GM23338 (cell line): ENCODE data around the gene MRPS16. TPM values are rescaled to one million over a fixed set of nuclear protein-coding genes. Genes with fewer than 3 reads are reported as not detected.

Experiments
- ATAC-seq: fragments of 200-7000 bp; cut with Tn5 transposase; 3 replicates; pipeline ENCODE4 v1.9.1; 2020
- DNase-seq: peaks from one replicate; pipeline ENCODE4 v3.0.0-alpha.2; 2015; ENCODE audit warnings: low spot score
- H2AFZ ChIP-seq: fragments of 200-600 bp; sonication (generic); 2 replicates; pipeline ENCODE4 v1.8.0; 2016; ENCODE audit warnings: antibody characterized with exemption, mild to moderate bottlenecking, moderate library complexity
- H3F3A ChIP-seq: fragments of 200-600 bp; sonication (generic); replicated peaks from 2 replicates; pipeline ENCODE4 v1.8.0; 2017; ENCODE audit warnings: antibody characterized with exemption, mixed run types, low read depth
- H3K27ac ChIP-seq: fragments of 200-600 bp; sonication (generic); 2 replicates; pipeline ENCODE4 v1.6.1; 2016; ENCODE audit warnings: low read depth
- H3K27me3 ChIP-seq: fragments of 200-600 bp; sonication (generic); 2 replicates; pipeline ENCODE4 v1.8.0; 2016; ENCODE audit warnings: mild to moderate bottlenecking, mixed run types, moderate library complexity; ENCODE audit not compliant: insufficient read depth
- H3K36me3 ChIP-seq: fragments of 200-600 bp; sonication (generic); 2 replicates; pipeline ENCODE4 v1.8.0; 2016; ENCODE audit warnings: mild to moderate bottlenecking; ENCODE audit not compliant: insufficient read depth
- H3K4me1 ChIP-seq: fragments of 200-600 bp; sonication (generic); 2 replicates; pipeline ENCODE4 v1.8.0; 2016; ENCODE audit warnings: mild to moderate bottlenecking, moderate library complexity; ENCODE audit not compliant: insufficient read depth
- H3K4me2 ChIP-seq: fragments of 200-600 bp; sonication (generic); 2 replicates; pipeline ENCODE4 v1.7.1; 2017; ENCODE audit warnings: mixed run types
- H3K4me3 ChIP-seq: fragments of 200-600 bp; sonication (generic); 2 replicates; pipeline ENCODE4 v1.6.1; 2016; ENCODE audit warnings: mixed run types
- H3K79me2 ChIP-seq: fragments of 200-600 bp; sonication (generic); replicated peaks from 2 replicates; pipeline ENCODE4 v1.8.0; 2017; ENCODE audit warnings: mild to moderate bottlenecking; ENCODE audit not compliant: insufficient read depth
- H3K9me2 ChIP-seq: fragments of 200-600 bp; sonication (generic); 2 replicates; pipeline ENCODE4 v1.8.0; 2017; ENCODE audit not compliant: insufficient read depth
- H4K20me1 ChIP-seq: fragments of 200-600 bp; sonication (generic); replicated peaks from 2 replicates; pipeline ENCODE4 v1.8.0; 2017; ENCODE audit warnings: mild to moderate bottlenecking; ENCODE audit not compliant: insufficient read depth
- H3K27ac Mint-ChIP-seq: 2 replicates; pipeline ENCODE4 v1.8.0; 2020; ENCODE audit warnings: inconsistent platforms, mild to moderate bottlenecking, moderate library complexity, mixed read lengths
- H3K27me3 Mint-ChIP-seq: 3 replicates; pipeline ENCODE4 v1.8.0; 2022; ENCODE audit warnings: low read depth, mild to moderate bottlenecking, moderate library complexity, mixed read lengths, inconsistent platforms; ENCODE audit not compliant: insufficient read depth, poor library complexity
- H3K36me3 Mint-ChIP-seq: 3 replicates; pipeline ENCODE4 v1.8.0; 2021; ENCODE audit warnings: low read depth, mild to moderate bottlenecking, inconsistent platforms, moderate library complexity, mixed read lengths
- H3K4me1 Mint-ChIP-seq: 3 replicates; pipeline ENCODE4 v1.8.0; 2020; ENCODE audit warnings: mild to moderate bottlenecking, inconsistent platforms, mixed read lengths
- H3K4me3 Mint-ChIP-seq: 3 replicates; pipeline ENCODE4 v1.8.0; 2021; ENCODE audit warnings: moderate library complexity, mild to moderate bottlenecking, inconsistent platforms, mixed read lengths
- H3K9me3 Mint-ChIP-seq: 3 replicates; pipeline ENCODE4 v1.8.0; 2020; ENCODE audit warnings: moderate library complexity, mild to moderate bottlenecking, inconsistent platforms, mixed read lengths
- CREB1 ChIP-seq: fragments of 250-450 bp; sonication (Bioruptor Pico); IDR thresholded peaks from 2 replicates; pipeline ENCODE4 v1.5.0; 2020; ENCODE audit warnings: low read depth, mild to moderate bottlenecking, moderate library complexity
- EZH2 ChIP-seq: fragments of 200-600 bp; sonication (generic); IDR thresholded peaks from one replicate; pipeline ENCODE4 v1.8.0; 2017; ENCODE audit warnings: antibody characterized with exemption, mild to moderate bottlenecking, low read depth; ENCODE audit not compliant: unreplicated experiment
- EZH2phosphoT487 ChIP-seq: fragments of 200-600 bp; sonication (generic); IDR thresholded peaks from one replicate; pipeline ENCODE4 v1.8.1; 2018; ENCODE audit warnings: antibody characterized with exemption; ENCODE audit not compliant: unreplicated experiment
- JUNB ChIP-seq: IDR thresholded peaks from one replicate; pipeline ENCODE4 v1.6.1; 2016; ENCODE audit warnings: antibody characterized with exemption; ENCODE audit not compliant: unreplicated experiment
- POLR2AphosphoS5 ChIP-seq: IDR thresholded peaks from 2 replicates; pipeline ENCODE4 v1.6.1; 2016; ENCODE audit warnings: antibody characterized with exemption, low read depth
- STAT1 ChIP-seq: IDR thresholded peaks from one replicate; pipeline ENCODE4 v1.6.1; 2016; ENCODE audit warnings: antibody characterized with exemption; ENCODE audit not compliant: unreplicated experiment
- ZNF114 ChIP-seq: fragments of 250-450 bp; sonication (Bioruptor Pico); IDR thresholded peaks from 2 replicates; pipeline ENCODE4 v1.5.0; 2020; ENCODE audit warnings: mild to moderate bottlenecking, moderate library complexity
- polyA plus RNA-seq: library from polyadenylated mRNA; unstranded; fragments of >200 nt; fragmentation: Nextera tagmentation; extraction: Ambion mirVana; gene quantifications from 2 replicates; pipeline ENCODE4 v1.2.1, GENCODE V29; 2016
- total RNA-seq: library from RNA; depleted of rRNA; stranded (reverse); fragments of >200 nt; shearing (Covaris generic); gene quantifications from 2 replicates; pipeline ENCODE4 v1.2.3, GENCODE V29; 2014
- TF ChIP-seq, protein P1 (sequence below): fragments of 250-450 bp; sonication (Bioruptor Pico); IDR thresholded peaks from 2 replicates; pipeline ENCODE4 v1.5.0; 2020; ENCODE audit warnings: mild to moderate bottlenecking, moderate library complexity
- TF ChIP-seq, protein P2 (sequence below), 2 experiments: fragments of 200-600 bp in 1 of 2; sonication (generic) in 1 of 2; conservative IDR thresholded peaks; 2 replicates each; pipeline versions ENCODE4 v1.5.1 to v1.6.1; 2016 to 2017; ENCODE audit warnings: antibody characterized with exemption in 2 of 2, low read depth in 2 of 2, mild to moderate bottlenecking in 2 of 2, moderate library complexity in 1 of 2
- TF ChIP-seq, protein P3 (sequence below): IDR thresholded peaks from one replicate; pipeline ENCODE4 v1.6.1; 2018; ENCODE audit warnings: antibody characterized with exemption; ENCODE audit not compliant: unreplicated experiment
- TF ChIP-seq, protein P4 (sequence below): IDR thresholded peaks from 2 replicates; pipeline ENCODE4 v1.6.1; 2016; ENCODE audit warnings: antibody characterized with exemption

MRPS16 gene
- total and polyA plus RNA-seq, 2 experiments from 2014 or later = 83.2 to 173 TPM

DNA sequence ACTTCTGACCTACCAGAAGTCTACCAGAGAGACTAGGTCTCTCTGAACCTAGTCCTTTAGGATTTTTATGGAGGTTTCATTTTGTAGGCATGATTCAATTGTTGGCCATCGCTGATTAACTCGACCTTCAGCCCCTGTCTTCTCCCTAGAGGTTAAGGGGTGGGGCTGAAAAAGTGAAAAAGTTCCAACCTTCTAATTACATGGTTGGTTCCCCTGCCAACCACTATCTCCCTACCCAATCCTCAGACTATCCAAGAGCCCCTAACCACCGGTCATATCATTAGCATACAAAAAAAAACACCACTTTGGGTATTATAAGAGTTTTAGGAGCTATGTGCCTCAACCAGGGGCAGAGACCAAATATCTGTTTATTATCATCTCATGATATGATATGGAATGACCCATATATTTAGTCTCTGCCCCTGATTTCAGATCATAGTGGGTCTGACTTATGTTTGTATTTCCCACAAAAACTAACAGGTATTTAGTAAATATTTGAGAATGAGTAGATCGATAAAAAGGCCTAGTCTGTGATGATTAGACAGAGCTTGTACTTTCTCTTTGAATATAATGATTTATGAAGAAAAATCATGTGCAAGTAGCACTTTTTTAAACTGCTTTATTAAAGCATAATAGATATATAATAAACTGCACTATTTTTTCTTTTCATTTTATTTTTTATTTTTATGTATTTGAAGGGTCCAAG, 41.2 kb downstream of the MRPS16 start:
- Mint-ChIP-seq H3K4me1 (no peaks in the 10 kb centered on the region), H3K27me3 (peaks cover 3% of the 10 kb centered on the region), H3K9me3 (peaks cover 15% of the 10 kb centered on the region), H3K4me3 (no peak overlapping the region), H3K36me3 (peaks cover 19% of the 10 kb centered on the region), H3K27ac (no peak overlapping the region)
- Histone ChIP-seq H3F3A (no peaks in the 10 kb centered on the region), H2AFZ (no peak overlapping the region), H3K79me2 (no peaks in the 10 kb centered on the region), H3K4me1 (no peaks in the 10 kb centered on the region), H3K36me3 (no peaks in the 10 kb centered on the region), H3K9me2 (no peaks in the 10 kb centered on the region), H3K4me3 (no peak overlapping the region), H3K27me3 (no peaks in the 10 kb centered on the region), H3K27ac (no peak overlapping the region), H3K4me2 (no peak overlapping the region), H4K20me1 (no peaks in the 10 kb centered on the region)
- TF ChIP-seq EZH2phosphoT487 (no peak), CREB1 (no peak), JUNB (no peak), POLR2AphosphoS5 (no peak), ZNF114 (CRISPR knock-in tag) (no peak), STAT1 (no peak), EZH2 (no peak)
- TF ChIP-seq, protein P1, sequence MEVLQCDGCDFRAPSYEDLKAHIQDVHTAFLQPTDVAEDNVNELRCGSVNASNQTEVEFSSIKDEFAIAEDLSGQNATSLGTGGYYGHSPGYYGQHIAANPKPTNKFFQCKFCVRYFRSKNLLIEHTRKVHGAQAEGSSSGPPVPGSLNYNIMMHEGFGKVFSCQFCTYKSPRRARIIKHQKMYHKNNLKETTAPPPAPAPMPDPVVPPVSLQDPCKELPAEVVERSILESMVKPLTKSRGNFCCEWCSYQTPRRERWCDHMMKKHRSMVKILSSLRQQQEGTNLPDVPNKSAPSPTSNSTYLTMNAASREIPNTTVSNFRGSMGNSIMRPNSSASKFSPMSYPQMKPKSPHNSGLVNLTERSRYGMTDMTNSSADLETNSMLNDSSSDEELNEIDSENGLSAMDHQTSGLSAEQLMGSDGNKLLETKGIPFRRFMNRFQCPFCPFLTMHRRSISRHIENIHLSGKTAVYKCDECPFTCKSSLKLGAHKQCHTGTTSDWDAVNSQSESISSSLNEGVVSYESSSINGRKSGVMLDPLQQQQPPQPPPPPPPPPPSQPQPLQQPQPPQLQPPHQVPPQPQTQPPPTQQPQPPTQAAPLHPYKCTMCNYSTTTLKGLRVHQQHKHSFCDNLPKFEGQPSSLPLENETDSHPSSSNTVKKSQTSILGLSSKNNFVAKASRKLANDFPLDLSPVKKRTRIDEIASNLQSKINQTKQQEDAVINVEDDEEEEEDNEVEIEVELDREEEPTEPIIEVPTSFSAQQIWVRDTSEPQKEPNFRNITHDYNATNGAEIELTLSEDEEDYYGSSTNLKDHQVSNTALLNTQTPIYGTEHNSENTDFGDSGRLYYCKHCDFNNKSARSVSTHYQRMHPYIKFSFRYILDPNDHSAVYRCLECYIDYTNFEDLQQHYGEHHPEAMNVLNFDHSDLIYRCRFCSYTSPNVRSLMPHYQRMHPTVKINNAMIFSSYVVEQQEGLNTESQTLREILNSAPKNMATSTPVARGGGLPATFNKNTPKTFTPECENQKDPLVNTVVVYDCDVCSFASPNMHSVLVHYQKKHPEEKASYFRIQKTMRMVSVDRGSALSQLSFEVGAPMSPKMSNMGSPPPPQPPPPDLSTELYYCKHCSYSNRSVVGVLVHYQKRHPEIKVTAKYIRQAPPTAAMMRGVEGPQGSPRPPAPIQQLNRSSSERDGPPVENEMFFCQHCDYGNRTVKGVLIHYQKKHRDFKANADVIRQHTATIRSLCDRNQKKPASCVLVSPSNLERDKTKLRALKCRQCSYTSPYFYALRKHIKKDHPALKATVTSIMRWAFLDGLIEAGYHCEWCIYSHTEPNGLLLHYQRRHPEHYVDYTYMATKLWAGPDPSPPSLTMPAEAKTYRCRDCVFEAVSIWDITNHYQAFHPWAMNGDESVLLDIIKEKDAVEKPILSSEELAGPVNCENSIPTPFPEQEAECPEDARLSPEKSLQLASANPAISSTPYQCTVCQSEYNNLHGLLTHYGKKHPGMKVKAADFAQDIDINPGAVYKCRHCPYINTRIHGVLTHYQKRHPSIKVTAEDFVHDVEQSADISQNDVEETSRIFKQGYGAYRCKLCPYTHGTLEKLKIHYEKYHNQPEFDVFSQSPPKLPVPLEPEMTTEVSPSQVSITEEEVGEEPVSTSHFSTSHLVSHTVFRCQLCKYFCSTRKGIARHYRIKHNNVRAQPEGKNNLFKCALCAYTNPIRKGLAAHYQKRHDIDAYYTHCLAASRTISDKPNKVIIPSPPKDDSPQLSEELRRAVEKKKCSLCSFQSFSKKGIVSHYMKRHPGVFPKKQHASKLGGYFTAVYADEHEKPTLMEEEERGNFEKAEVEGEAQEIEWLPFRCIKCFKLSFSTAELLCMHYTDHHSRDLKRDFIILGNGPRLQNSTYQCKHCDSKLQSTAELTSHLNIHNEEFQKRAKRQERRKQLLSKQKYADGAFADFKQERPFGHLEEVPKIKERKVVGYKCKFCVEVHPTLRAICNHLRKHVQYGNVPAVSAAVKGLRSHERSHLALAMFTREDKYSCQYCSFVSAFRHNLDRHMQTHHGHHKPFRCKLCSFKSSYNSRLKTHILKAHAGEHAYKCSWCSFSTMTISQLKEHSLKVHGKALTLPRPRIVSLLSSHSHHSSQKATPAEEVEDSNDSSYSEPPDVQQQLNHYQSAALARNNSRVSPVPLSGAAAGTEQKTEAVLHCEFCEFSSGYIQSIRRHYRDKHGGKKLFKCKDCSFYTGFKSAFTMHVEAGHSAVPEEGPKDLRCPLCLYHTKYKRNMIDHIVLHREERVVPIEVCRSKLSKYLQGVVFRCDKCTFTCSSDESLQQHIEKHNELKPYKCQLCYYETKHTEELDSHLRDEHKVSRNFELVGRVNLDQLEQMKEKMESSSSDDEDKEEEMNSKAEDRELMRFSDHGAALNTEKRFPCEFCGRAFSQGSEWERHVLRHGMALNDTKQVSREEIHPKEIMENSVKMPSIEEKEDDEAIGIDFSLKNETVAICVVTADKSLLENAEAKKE (CRISPR knock-in tag) = no peak
- TF ChIP-seq, protein P2, sequence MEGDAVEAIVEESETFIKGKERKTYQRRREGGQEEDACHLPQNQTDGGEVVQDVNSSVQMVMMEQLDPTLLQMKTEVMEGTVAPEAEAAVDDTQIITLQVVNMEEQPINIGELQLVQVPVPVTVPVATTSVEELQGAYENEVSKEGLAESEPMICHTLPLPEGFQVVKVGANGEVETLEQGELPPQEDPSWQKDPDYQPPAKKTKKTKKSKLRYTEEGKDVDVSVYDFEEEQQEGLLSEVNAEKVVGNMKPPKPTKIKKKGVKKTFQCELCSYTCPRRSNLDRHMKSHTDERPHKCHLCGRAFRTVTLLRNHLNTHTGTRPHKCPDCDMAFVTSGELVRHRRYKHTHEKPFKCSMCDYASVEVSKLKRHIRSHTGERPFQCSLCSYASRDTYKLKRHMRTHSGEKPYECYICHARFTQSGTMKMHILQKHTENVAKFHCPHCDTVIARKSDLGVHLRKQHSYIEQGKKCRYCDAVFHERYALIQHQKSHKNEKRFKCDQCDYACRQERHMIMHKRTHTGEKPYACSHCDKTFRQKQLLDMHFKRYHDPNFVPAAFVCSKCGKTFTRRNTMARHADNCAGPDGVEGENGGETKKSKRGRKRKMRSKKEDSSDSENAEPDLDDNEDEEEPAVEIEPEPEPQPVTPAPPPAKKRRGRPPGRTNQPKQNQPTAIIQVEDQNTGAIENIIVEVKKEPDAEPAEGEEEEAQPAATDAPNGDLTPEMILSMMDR (conservative IDR thresholded peaks at IDR 0.05; ENCODE audit: low read depth in 2 of 2) = no peak
- TF ChIP-seq, protein P3, sequence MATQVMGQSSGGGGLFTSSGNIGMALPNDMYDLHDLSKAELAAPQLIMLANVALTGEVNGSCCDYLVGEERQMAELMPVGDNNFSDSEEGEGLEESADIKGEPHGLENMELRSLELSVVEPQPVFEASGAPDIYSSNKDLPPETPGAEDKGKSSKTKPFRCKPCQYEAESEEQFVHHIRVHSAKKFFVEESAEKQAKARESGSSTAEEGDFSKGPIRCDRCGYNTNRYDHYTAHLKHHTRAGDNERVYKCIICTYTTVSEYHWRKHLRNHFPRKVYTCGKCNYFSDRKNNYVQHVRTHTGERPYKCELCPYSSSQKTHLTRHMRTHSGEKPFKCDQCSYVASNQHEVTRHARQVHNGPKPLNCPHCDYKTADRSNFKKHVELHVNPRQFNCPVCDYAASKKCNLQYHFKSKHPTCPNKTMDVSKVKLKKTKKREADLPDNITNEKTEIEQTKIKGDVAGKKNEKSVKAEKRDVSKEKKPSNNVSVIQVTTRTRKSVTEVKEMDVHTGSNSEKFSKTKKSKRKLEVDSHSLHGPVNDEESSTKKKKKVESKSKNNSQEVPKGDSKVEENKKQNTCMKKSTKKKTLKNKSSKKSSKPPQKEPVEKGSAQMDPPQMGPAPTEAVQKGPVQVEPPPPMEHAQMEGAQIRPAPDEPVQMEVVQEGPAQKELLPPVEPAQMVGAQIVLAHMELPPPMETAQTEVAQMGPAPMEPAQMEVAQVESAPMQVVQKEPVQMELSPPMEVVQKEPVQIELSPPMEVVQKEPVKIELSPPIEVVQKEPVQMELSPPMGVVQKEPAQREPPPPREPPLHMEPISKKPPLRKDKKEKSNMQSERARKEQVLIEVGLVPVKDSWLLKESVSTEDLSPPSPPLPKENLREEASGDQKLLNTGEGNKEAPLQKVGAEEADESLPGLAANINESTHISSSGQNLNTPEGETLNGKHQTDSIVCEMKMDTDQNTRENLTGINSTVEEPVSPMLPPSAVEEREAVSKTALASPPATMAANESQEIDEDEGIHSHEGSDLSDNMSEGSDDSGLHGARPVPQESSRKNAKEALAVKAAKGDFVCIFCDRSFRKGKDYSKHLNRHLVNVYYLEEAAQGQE = no peak
- TF ChIP-seq, protein P4, sequence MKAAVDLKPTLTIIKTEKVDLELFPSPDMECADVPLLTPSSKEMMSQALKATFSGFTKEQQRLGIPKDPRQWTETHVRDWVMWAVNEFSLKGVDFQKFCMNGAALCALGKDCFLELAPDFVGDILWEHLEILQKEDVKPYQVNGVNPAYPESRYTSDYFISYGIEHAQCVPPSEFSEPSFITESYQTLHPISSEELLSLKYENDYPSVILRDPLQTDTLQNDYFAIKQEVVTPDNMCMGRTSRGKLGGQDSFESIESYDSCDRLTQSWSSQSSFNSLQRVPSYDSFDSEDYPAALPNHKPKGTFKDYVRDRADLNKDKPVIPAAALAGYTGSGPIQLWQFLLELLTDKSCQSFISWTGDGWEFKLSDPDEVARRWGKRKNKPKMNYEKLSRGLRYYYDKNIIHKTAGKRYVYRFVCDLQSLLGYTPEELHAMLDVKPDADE = no peak
- ATAC-seq (no peak), DNase-seq (no peak)
